Endothelial cell of hepatic sinusoid (primary cell): Measurements from ENCODE around the gene USP47.

Experiments used
- in situ Hi-C: cut with HindIII; loops from 2 replicates; pipeline ENCODE4 v1.10.0; 2017; ENCODE audit warnings: low sequenced_read_pairs

The USP47 gene

DNA sequence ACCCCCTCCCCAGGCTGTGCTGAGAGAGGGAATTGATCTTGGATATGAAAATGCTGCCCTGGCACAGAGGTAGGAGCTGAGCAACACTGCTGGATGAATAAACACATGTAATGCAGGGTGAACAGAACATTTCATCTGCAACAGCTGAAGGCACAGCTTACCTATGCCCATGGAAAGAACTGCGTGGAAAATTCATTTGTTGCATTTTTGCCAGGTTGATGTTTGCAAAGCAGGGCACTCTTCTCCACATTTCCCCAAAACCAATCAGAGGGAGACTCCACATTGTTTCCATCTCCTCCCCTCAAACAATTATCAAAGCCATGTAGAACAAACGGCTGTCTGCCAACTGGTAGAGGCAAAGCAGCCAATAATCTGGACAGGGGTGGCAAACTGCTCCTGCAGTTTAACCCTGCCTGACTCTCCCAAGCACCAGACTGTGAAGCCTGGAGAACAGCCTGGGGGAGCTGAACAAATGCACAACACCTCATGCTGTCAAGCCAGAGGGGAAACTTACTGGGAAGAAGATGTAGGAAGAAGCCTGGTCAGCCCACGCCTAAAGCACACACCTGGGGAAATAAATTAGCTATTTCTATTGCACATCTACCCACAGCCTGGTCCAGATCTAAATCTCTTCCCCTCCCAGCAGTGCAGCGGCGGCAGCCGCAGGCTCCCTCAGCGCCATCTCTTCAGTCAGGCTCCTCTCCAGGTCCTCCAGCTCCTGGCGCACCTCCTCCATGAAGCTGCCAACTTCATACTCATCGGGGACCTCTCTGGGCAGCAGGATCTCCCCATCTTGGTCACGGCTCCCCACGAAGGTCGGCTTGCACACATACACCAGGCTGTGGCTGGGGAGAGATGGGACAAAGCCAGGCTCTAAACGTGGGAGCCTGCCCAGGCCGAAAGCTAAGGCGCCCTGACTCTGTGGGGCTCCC lies 122.3 kb downstream of the USP47 start:
- in situ Hi-C loops = no loop called here

DNA sequence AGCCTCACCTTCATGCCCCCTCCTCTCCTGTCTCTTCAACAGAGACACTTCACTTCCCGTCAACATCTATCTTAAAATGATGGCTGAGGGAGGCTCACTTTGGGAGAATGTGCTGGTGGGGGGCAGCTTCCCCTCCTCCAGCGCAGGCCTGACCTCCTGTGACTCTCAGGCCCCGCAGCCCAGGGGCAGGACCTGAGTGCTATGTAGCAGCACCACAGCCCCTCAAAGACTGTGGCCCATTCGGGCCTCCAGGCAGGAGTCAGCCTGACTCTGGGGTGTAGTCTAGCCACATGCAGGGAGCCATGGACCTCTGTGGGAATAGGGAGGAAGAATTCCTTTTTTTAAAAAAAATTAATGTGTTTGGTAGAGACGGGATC lies 123.0 kb downstream of the USP47 start:
- in situ Hi-C loops = no loop called here

DNA sequence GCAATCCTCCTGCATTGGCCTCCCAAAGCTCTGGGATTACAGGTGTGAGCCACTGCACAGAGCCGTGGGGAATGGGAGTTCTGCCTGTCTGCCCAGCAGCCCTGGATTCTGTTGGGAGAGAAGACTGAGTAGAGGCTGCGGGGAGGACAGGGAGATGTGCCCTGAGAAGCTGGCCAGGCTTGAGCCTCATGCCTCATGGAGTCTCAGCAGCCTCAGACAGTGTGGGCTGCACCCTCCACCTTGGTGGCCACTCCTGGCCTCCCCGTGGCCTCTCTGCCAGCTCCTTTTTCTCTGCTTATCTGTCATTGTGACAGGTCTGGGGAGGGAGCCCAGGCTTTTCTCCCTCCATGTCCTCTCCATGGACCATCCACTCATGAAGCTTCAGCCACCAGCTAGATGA lies 123.4 kb downstream of the USP47 start:
- in situ Hi-C loops = no loop called here

- in situ Hi-C loops = no loop called here
Observed at GRCh38 chr11:11965656-11966353, 124.0 kb downstream of the USP47 start.

DNA sequence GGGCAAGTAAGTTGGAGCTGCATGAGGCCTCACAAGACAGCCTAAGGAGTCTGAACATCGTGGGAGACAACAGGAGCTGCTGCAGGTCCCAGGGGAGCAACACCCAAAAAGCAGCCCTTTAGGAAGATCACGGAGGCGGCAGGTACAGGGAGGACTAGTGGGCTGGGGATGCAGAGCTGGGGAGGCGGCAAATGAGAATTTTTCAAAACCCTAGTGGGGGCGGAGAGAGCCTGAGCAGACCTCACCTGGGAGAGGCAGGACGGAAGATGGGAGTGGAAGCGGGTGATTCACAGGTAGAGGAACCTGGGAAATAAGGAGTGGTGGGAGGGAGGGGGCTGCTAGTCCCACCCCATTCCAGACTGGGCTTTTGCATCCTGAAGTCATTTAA lies 124.6 kb downstream of the USP47 start:
- in situ Hi-C loops = no loop called here

GRCh38 chr11:11966826-11967668 lies 125.3 kb downstream of the USP47 start:
- in situ Hi-C loops = no loop called here

DNA sequence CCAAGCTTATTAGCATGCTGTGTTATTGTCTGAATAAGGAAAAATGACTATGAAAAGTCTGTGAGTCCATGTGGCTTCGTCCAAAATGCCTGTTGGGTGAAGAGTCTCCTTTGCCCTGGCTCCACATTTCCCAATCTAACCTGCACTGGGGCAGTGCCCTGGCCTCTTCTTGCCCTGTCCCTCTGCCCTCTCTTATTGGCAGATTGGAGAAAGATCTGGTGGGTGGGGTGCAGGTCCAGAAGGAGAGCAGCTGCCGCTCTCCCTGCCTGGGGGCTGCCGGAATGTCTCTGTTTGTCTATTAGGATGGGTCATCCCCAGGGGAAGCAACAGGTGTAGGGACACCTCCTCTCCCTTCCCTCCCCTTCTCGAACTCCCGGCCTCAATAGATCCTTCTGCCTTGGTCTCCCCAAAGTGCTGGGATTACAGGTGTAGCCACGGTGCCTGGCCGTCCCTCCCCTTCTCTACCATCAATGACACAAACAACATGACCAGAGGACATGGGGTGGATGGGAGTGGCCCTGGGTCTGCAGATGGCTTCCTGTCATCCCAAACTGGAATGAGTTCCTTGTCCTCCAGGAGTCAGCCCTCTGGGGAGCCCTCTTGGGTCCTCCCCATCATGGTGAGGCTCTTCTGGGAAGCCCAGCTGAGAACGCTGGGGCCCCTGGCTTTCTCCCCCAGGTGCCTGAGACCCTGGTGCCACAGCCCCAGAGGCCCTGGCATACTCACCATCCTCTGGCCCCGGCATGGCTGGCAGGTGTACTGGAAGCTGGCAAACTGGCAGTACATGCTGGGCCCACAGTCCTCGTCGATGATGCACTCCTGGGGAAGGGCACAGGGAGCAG lies 126.1 kb downstream of the USP47 start:
- in situ Hi-C loops = no loop called here

DNA sequence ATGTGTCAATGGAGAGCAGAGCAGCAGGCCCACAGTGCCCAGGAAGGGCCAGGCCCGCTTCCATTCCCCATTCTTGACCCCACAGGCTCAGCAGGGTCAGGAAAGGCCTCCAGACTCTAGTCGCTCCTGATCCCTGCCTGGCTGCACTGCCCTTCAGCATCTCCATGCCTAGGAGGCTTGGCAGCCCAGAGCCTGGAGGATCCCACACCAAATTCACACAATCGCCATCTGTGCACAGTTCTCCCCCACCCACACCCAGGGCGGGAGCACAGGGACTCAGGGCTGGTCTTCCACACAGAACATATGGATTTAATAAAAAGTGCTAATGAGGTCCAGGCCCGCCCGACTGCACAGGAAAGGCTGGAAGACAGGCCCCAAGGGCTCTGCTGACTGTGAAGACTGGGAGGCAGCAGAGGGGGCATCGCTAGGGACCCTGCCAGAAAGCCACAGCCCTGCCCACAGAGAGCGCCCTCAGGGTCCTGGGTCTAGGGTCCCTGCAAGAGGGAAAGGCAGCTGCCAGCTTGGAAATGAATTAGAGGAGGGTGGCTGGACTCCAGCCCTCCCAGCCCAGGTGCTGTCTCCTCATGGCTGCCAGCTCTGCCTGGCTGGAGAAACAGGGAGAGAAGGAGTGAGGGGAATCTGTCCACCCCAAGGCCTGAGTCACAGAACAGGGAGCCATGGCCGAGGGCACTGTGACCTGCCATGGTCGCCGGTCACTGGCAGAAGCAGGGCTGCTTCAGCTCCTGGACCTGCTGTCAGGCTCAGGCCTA lies 126.9 kb downstream of the USP47 start:
- in situ Hi-C loops = no loop called here

GRCh38 chr11:11969380-11970215 lies 127.8 kb downstream of the USP47 start:
- in situ Hi-C loops = no loop called here

- in situ Hi-C loops = no loop called here
Observed at GRCh38 chr11:11970556-11970955, 128.8 kb downstream of the USP47 start.

DNA sequence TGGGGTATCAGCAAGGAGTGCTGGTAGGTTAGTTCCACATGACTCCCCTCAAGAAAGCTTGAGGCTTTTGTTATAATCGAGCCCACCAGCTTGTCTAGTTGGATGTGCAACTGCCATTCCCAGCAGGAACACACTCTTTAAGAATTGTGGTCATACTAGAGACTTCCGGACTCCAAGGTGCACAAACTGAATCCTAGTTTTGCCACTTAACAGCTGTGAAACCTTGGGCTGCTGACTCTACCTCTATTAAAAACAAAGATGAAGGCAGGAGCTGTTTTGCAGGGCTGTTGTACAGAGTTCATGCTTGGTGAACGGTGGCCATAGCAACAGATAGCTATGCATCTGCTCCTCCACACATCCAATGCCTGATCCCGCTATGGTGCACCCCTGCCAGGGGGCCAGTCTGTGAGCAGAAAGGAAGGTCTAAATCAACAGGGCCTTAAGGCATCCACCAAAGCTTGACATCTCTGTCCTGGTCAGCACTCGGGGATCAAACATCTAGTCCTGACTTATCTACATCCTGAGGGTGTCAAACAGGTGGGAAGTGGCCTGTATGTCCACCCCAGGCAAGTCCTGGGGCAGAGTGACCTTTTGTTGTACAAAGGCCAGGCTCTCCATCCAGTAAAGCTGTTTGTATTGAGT lies 130.3 kb downstream of the USP47 start:
- in situ Hi-C loops = no loop called here

DNA sequence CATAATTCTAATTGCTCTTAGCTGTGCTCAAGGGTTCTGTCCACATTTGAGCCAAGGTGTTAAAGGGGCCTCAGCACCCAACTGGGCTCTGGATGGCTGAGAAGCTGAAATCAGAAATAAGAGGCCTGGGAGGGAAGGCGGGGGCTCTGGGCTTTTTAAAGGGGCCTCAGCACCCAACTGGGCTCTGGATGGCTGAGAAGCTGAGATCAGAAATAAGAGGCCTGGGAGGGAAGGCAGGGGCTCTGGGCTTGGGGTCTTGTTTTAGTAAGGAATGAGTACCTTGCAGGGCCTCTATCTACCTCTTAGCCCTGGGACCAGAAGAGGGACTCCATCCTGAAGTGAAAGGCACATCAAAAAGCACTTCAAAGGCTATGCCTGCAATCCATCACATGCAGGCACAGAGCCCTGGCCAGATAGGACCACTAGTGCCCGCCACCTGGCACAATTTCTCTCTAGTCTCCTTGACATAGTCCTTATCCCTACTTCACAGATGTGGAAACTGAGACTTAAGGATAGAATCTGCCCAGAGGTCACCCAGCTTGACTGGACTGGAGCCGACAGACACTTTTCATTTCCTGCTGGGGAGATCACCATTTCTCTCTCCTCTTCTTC lies 131.1 kb downstream of the USP47 start:
- in situ Hi-C loops = no loop called here

DNA sequence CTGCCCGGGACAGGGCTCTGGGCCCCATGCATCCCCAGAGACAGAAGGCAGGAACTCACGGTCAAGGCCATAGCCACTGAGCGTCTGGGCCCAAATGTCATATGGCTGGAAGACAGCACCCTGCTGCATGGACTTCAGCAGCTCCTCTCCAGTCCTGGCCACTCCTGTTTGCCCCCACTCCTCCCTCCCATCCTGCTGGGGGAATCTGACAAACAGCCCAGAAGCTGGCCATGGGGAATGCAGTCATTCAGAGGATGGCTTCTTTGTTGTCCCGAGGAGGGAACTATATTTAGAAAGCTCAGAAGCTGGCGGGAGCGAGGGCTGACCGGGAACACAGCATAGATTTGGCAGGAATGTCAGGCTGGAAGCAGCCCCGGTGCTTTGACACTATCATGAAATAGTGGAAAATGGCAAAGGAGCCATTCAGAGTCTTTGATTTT lies 131.6 kb downstream of the USP47 start:
- in situ Hi-C loops = no loop called here

- in situ Hi-C loops = no loop called here
Observed at GRCh38 chr11:11973866-11974265, 132.1 kb downstream of the USP47 start.

DNA sequence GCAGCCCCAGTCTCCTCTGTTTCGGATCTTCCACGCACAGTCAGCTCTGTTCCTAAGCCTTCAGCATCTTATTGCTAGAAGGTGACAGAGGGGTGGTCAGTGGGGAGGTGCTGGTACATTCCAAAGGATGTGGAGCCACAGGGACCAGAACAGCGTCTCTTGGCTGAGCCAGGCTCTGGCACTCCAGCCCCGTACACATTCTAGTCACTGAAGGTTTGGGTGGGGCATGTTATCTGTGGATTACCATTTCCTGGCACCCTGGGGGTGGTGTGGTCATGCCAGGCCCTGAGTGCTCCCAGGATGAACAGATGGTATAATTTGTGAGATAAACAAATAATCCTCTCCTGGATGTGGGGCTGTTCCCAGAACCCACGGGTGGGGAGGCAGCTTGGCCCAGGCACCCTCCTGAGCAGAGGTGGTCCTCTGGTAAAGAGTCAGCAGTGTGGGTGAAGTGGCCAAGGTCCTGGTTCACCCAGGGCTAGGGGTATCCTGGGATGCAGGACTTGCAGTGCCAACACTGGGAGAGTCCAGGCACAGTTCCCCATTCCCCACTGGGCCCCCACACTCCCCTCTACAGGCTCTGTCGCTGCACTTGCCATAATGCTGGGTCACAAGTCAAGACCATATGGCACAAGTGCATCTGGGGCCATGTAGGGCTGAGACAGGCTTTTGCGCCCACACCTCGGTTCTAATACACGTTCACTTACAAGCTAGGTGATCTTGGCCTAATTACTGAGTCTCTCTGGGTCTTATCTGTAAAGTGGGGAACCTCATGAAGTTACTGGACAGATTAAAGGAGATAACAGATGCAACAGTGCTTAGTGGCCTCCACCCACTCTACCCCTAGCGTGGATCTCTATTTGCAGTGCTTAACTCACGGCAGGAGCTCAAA lies 133.7 kb downstream of the USP47 start:
- in situ Hi-C loops = loop anchor here (5.0 kb wide), 1 partner anchor 52 kb away; no protein-coding TSS in a partner anchor

DNA sequence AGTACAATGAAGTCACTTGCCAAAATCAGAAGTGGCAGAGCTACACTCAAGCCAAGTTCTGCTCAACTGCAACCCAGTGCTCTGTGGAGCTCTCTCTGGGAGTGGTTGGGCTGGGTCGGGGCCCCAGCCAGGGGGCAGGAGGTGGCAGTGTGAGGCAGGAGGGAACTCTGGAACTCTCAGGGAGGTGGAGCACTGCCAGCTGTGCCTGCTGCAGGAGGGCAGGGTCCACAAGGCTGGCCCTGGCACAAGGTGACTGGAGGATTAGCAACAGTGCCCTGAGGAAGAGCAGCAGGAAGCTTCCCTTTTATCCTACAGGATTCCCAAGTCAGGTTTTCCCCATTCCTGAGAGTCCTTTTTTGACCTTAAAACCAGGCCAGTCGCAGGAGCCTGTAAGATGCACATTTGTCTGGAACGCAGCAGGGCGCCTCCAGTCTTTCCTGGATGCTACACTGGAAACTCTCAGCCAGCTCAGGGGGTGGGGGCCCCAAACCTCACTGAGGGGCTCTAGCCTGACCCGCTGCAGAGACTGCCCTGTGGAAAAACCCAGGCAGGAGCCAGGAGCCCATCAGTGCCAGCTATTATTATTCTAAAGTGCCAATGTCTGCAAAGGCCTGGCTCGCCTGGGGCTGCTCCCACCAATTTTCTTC lies 134.8 kb downstream of the USP47 start:
- in situ Hi-C loops = loop anchor here (5.0 kb wide), 1 partner anchor 51 kb away; no protein-coding TSS in a partner anchor
